H1 (cell line): ENCODE results near the gene IKZF1. TPM values are rescaled to one million over a fixed set of nuclear protein-coding genes. Genes with fewer than 3 reads are reported as not detected.

ENCODE experiments used
- CTCF ChIA-PET: fragments of 300-600 bp; sonication (Branson Sonifier 250); formaldehyde crosslinking; loops from one replicate; lab custom pipeline; 2021; ENCODE audit not compliant: partially characterized antibody; lab: Charles Lee
- POLR2A ChIA-PET: fragments of 300-600 bp; sonication (Branson Sonifier 250); formaldehyde crosslinking; loops from one replicate; lab custom pipeline; 2021; ENCODE audit warnings: inconsistent platforms; ENCODE audit not compliant: partially characterized antibody; lab: Charles Lee
- DNase-seq, 2 experiments: peaks; one replicate each; pipeline versions ENCODE4 v3.0.0 to v3.0.0-alpha.2; 2010 to 2022; ENCODE audit warnings: low spot score in 2 of 2, low read depth in 1 of 2, mixed read lengths in 1 of 2
- FAIRE-seq: peaks from 2 replicates; lab custom pipeline; 2011; peaks lifted over from hg19 to GRCh38; lab: Jason Lieb, UNC
- H2AFZ ChIP-seq: 2 replicates; pipeline ENCODE4 v1.8.1; 2012; ENCODE audit warnings: low read length, inconsistent platforms
- H2AK5ac ChIP-seq: 2 replicates; pipeline ENCODE4 v1.6.1; 2013; ENCODE audit warnings: low read depth, low read length
- H2BK120ac ChIP-seq: replicated peaks from 2 replicates; pipeline ENCODE3; 2013; ENCODE audit warnings: low read depth, low read length, inconsistent platforms
- H2BK12ac ChIP-seq: 2 replicates; pipeline ENCODE4 v1.6.1; 2013; ENCODE audit warnings: low read depth, low read length
- H2BK15ac ChIP-seq: 2 replicates; pipeline ENCODE4 v1.6.1; 2013; ENCODE audit warnings: low read length
- H2BK20ac ChIP-seq: 2 replicates; pipeline ENCODE4 v1.6.1; 2013; ENCODE audit warnings: low read length
- H2BK5ac ChIP-seq: 2 replicates; pipeline ENCODE4 v1.6.1; 2013; ENCODE audit warnings: low read depth, low read length
- H3K14ac ChIP-seq: 2 replicates; pipeline ENCODE4 v1.6.1; 2013; ENCODE audit warnings: inconsistent platforms; ENCODE audit not compliant: insufficient read length
- H3K18ac ChIP-seq: 2 replicates; pipeline ENCODE4 v1.6.1; 2013; ENCODE audit warnings: low read length; ENCODE audit errors: extremely low read depth
- H3K23ac ChIP-seq: 2 replicates; pipeline ENCODE4 v1.6.1; 2013; ENCODE audit warnings: inconsistent platforms; ENCODE audit not compliant: insufficient read length
- H3K23me2 ChIP-seq: 2 replicates; pipeline ENCODE4 v1.6.1; 2013; ENCODE audit warnings: low read depth, low read length
- H3K27ac ChIP-seq: 2 replicates; pipeline ENCODE4 v1.6.1; 2011; ENCODE audit warnings: low read depth, low read length, inconsistent platforms
- H3K27me3 ChIP-seq, 4 experiments: replicated peaks in 1 of 4; 1 replicate in 1 of 4; 2 replicates in 3 of 4; pipeline versions ENCODE4 v1.6.1 to v1.8.1; 2011 to 2013; ENCODE audit warnings: low read length in 3 of 4, mild to moderate bottlenecking in 3 of 4, inconsistent platforms in 2 of 4, mixed read lengths in 2 of 4, moderate library complexity in 1 of 4; ENCODE audit not compliant: control insufficient read depth in 3 of 4, insufficient read depth in 3 of 4; ENCODE audit errors: extremely low read depth in 1 of 4
- H3K36me3 ChIP-seq, 4 experiments: 2 replicates each; pipeline versions ENCODE4 v1.6.1 to v1.8.1; 2011 to 2013; ENCODE audit warnings: mild to moderate bottlenecking in 4 of 4, low read length in 3 of 4, moderate library complexity in 2 of 4, control low read depth in 1 of 4, inconsistent platforms in 1 of 4; ENCODE audit not compliant: insufficient read depth in 4 of 4, control insufficient read depth in 2 of 4
- H3K4ac ChIP-seq: replicated peaks from 2 replicates; pipeline ENCODE3; 2013; ENCODE audit warnings: low read length, low read depth, mixed read lengths, inconsistent platforms; ENCODE audit not compliant: insufficient read length
- H3K4me1 ChIP-seq, 4 experiments: replicated peaks in 1 of 4; 1 replicate in 1 of 4; 2 replicates in 3 of 4; pipeline versions ENCODE4 v1.6.1 to v1.8.1; 2011 to 2013; ENCODE audit warnings: low read length in 3 of 4, inconsistent platforms in 2 of 4, mixed read lengths in 1 of 4; ENCODE audit not compliant: insufficient read depth in 4 of 4, control insufficient read depth in 3 of 4
- H3K4me2 ChIP-seq, 2 experiments: 2 replicates each; pipeline versions ENCODE4 v1.6.1 to v1.8.1; 2011 to 2013; ENCODE audit warnings: low read depth in 2 of 2, low read length in 2 of 2, control low read depth in 1 of 2, inconsistent platforms in 1 of 2, mild to moderate bottlenecking in 1 of 2; ENCODE audit not compliant: insufficient read depth in 1 of 2
- H3K4me3 ChIP-seq, 4 experiments: fragments of 200-600, 300-600 bp in 1 of 4; sonication (generic), shearing (Covaris generic), sonication (Bioruptor Twin) in 1 of 4; 2 replicates each; pipeline versions ENCODE4 v1.5.1 to v1.8.1; 2011 to 2016; ENCODE audit warnings: low read length in 4 of 4, low read depth in 3 of 4, control low read depth in 2 of 4, inconsistent platforms in 2 of 4, mild to moderate bottlenecking in 2 of 4, mixed read lengths in 1 of 4, moderate library complexity in 1 of 4; ENCODE audit not compliant: insufficient read depth in 2 of 4; ENCODE audit errors: extremely low read depth in 1 of 4
- H3K56ac ChIP-seq: replicated peaks from 2 replicates; pipeline ENCODE3; 2013; ENCODE audit warnings: low read depth, mild to moderate bottlenecking, mixed read lengths, low read length, inconsistent platforms; ENCODE audit not compliant: insufficient read length
- H3K79me1 ChIP-seq: 2 replicates; pipeline ENCODE4 v1.6.1; 2013; ENCODE audit warnings: low read depth, low read length, control low read depth
- H3K79me2 ChIP-seq, 2 experiments: 2 replicates each; pipeline versions ENCODE4 v1.6.1 to v1.8.1; 2012 to 2013; ENCODE audit warnings: low read length in 2 of 2, mild to moderate bottlenecking in 2 of 2, inconsistent platforms in 1 of 2; ENCODE audit not compliant: insufficient read depth in 2 of 2, control insufficient read depth in 1 of 2
- H3K9ac ChIP-seq, 4 experiments: replicated peaks in 1 of 4; 1 replicate in 1 of 4; 2 replicates in 3 of 4; pipeline versions ENCODE4 v1.6.1 to v1.8.1; 2011 to 2013; ENCODE audit warnings: low read depth in 3 of 4, low read length in 3 of 4, control low read depth in 2 of 4, mild to moderate bottlenecking in 2 of 4, moderate library complexity in 2 of 4, inconsistent platforms in 1 of 4; ENCODE audit errors: extremely low read depth in 1 of 4
- H3K9me3 ChIP-seq, 2 experiments: 2 replicates each; pipeline versions ENCODE4 v1.6.1 to v1.8.1; 2012 to 2013; ENCODE audit warnings: mild to moderate bottlenecking in 2 of 2, moderate library complexity in 2 of 2, control low read depth in 1 of 2, inconsistent platforms in 1 of 2, low read depth in 1 of 2, low read length in 1 of 2, mixed read lengths in 1 of 2; ENCODE audit not compliant: insufficient read depth in 2 of 2
- H4K20me1 ChIP-seq, 2 experiments: replicated peaks in 1 of 2; 2 replicates each; pipeline versions ENCODE3 to v1.8.1; 2011 to 2013; ENCODE audit warnings: inconsistent platforms in 2 of 2, low read length in 2 of 2, mild to moderate bottlenecking in 1 of 2; ENCODE audit not compliant: insufficient read depth in 2 of 2, control insufficient read depth in 1 of 2
- H4K5ac ChIP-seq: 2 replicates; pipeline ENCODE4 v1.6.1; 2013; ENCODE audit warnings: low read length, low read depth, mixed read lengths, inconsistent platforms; ENCODE audit not compliant: insufficient read length
- H4K8ac ChIP-seq: 2 replicates; pipeline ENCODE4 v1.8.0; 2013; ENCODE audit warnings: mild to moderate bottlenecking, moderate library complexity, low read length, inconsistent platforms; ENCODE audit not compliant: insufficient read depth; ENCODE audit errors: extremely low read depth
- H4K91ac ChIP-seq: replicated peaks from 2 replicates; pipeline ENCODE3; 2013; ENCODE audit warnings: low read length, mixed read lengths, inconsistent platforms; ENCODE audit not compliant: insufficient read length
- CBX5 ChIP-seq: fragments of 300-800, 300-1000 bp; sonication (generic); IDR thresholded peaks from 2 replicates; pipeline ENCODE4 v1.7.1; 2016; ENCODE audit warnings: antibody characterized with exemption, low read length, low read depth
- CHD1 ChIP-seq: IDR thresholded peaks from 2 replicates; pipeline ENCODE4 v1.6.1; 2012; ENCODE audit warnings: low read depth, low read length, improper control_type of control experiment
- CREB1 ChIP-seq: IDR thresholded peaks from 2 replicates; pipeline ENCODE4 v1.6.1; 2012; ENCODE audit warnings: inconsistent platforms
- JUND ChIP-seq: IDR thresholded peaks from 2 replicates; pipeline ENCODE4 v1.6.1; 2011; ENCODE audit warnings: mild to moderate bottlenecking, improper control_type of control experiment, low read length
- MAFK ChIP-seq: IDR thresholded peaks from 2 replicates; pipeline ENCODE4 v1.6.1; 2012; ENCODE audit warnings: low read depth, mild to moderate bottlenecking, improper control_type of control experiment, low read length
- NRF1 ChIP-seq: IDR thresholded peaks from 2 replicates; pipeline ENCODE4 v1.6.1; 2011; ENCODE audit warnings: mild to moderate bottlenecking, low read depth, low read length, improper control_type of control experiment
- RNF2 ChIP-seq: fragments of 200-900, 300-1000 bp; sonication (generic); IDR thresholded peaks from 2 replicates; pipeline ENCODE4 v1.7.1; 2016; ENCODE audit warnings: borderline replicate concordance, low read depth, mild to moderate bottlenecking, antibody characterized with exemption, low read length; ENCODE audit not compliant: poor library complexity, severe bottlenecking; ENCODE audit errors: missing control alignments
- SIX5 ChIP-seq: IDR thresholded peaks from 2 replicates; pipeline ENCODE4 v1.6.1; 2011; ENCODE audit warnings: mild to moderate bottlenecking, low read depth, low read length
- SP4 ChIP-seq: IDR thresholded peaks from 2 replicates; pipeline ENCODE4 v1.6.1; 2012; ENCODE audit warnings: low read length, inconsistent platforms
- SRF ChIP-seq: IDR thresholded peaks from 2 replicates; pipeline ENCODE4 v1.6.1; 2011; ENCODE audit warnings: mild to moderate bottlenecking, low read depth, low read length, moderate library complexity
- TAF1 ChIP-seq: IDR thresholded peaks from 2 replicates; pipeline ENCODE4 v1.6.1; 2011; ENCODE audit warnings: mild to moderate bottlenecking, low read depth, low read length
- TAF7 ChIP-seq: optimal IDR thresholded peaks from 2 replicates; pipeline ENCODE3; 2011; ENCODE audit warnings: low read depth, mild to moderate bottlenecking, inconsistent platforms, low read length, moderate library complexity, borderline replicate concordance
- TBP ChIP-seq: IDR thresholded peaks from 2 replicates; pipeline ENCODE4 v1.6.1; 2011; ENCODE audit warnings: low read depth, low read length, improper control_type of control experiment
- TCF12 ChIP-seq: IDR thresholded peaks from 2 replicates; pipeline ENCODE4 v1.6.1; 2011; ENCODE audit warnings: low read depth, mild to moderate bottlenecking, low read length
- WGBS, 2 experiments: shearing (Covaris generic) in 1 of 2; methylation state at CpG; one replicate each; pipeline versions ENCODE4 v1.1.6 to v1.1.7; 2013 to 2015; ENCODE audit warnings: low lambda C conversion rate in 2 of 2, mixed read lengths in 2 of 2, inconsistent platforms in 1 of 2, low coverage in 1 of 2, missing lambda C conversion rate in 1 of 2; ENCODE audit not compliant: insufficient replicate concordance in 2 of 2, insufficient coverage in 1 of 2, insufficient read length in 1 of 2; ENCODE audit errors: extremely low coverage in 1 of 2, missing lambda C conversion rate in 1 of 2; 5-methylcytosine and 5-hydroxymethylcytosine counted together
- polyA plus RNA-seq, 7 experiments: library from polyadenylated mRNA; depleted of rRNA in 3 of 7; stranded (reverse) in 5 of 7; unstranded in 2 of 7; fragments of >200 nt in 5 of 7; fragments of 200-250 nt in 2 of 7; gene quantifications; 1 replicate in 5 of 7; 2 replicates in 1 of 7; 4 replicates in 1 of 7; pipeline versions ENCODE4 v1.2.1 to v1.2.3, GENCODE V29; 2011 to 2013; ENCODE audit warnings: missing spikeins in 2 of 7, mixed read lengths in 2 of 7
- total RNA-seq: library from RNA; stranded (reverse); fragmentation: NEBNext Ultra II Directional; extraction: Animal tissue kit (Norgen Biotek cat#: 25700); gene quantifications from 2 replicates; pipeline ENCODE4 v1.2.1, GENCODE V29; 2021

Gene IKZF1
- total and polyA plus RNA-seq, 2 of the 8 experiments (the other 6 are each of a cell fraction or from before 2014, with no cell fraction given) = 0.74 to 1.5 TPM

DNA sequence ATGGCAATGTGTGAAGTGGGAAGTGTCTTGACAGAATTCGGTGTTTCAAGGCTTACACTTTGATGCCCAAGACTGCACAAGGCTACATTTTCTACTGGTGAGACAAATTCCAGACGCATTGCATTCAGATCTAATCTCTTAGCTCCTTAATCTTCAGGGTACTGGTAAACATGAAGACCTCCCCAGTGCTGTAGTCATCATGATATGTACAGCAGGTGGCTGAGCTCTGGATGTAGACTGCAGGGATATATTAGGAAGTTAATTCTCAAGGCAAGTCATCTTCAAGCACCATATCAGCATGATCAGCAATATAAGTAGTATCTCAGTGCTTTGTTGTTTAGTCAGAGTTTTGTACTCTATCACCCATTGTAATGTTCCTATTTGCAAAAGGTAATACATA, 61.8 kb downstream of the IKZF1 start:
- H3K4ac ChIP-seq = no peak overlapping the region
- no peaks in the 10 kb centered on the region for H3K9me3 ChIP-seq
- H3K23ac ChIP-seq = no peak overlapping the region
- H2AFZ ChIP-seq = no peak overlapping the region
- H3K79me2 ChIP-seq = no peaks in the 10 kb centered on the region
- TF ChIP-seq CREB1 (no peak), CBX5 (no peak), TCF12 (no peak), TAF7 (no peak), SP4 (no peak), NRF1 (no peak), JUND (no peak), SRF (no peak), RNF2 (no peak), TBP (no peak), CHD1 (no peak), SIX5 (no peak), TAF1 (no peak), MAFK (no peak)
- TF ChIP-seq, all 59 proteins: peak for 0
- no peak overlapping the region for H3K4me2 ChIP-seq
- no peak overlapping the region for H2AK5ac ChIP-seq
- no peak overlapping the region for H2BK12ac ChIP-seq
- H2BK5ac ChIP-seq = no peak overlapping the region
- H3K23me2 ChIP-seq = no peaks in the 10 kb centered on the region
- H2BK120ac ChIP-seq = no peak overlapping the region
- H3K9ac ChIP-seq = no peak overlapping the region
- no peak overlapping the region for H3K4me3 ChIP-seq
- no peak overlapping the region for H3K27ac ChIP-seq
- H4K8ac ChIP-seq = no peak overlapping the region
- DNase-seq (no peak), FAIRE-seq (no peak)
- no peak overlapping the region for H4K91ac ChIP-seq
- H3K79me1 ChIP-seq = no peaks in the 10 kb centered on the region
- ChIA-PET POLR2A (no interaction called here), CTCF (interaction anchor here (0.8 to 7.8 kb wide), 15 partner anchors 7 to 274 kb away, joined by 3 to 99 read pairs (median 9); partner anchors contain the start of gene ZPBP)
- no peak overlapping the region for H2BK15ac ChIP-seq
- H3K56ac ChIP-seq = no peak overlapping the region
- H3K14ac ChIP-seq = no peak overlapping the region
- no peak overlapping the region for H4K5ac ChIP-seq
- no peaks in the 10 kb centered on the region for H3K36me3 ChIP-seq
- WGBS, 2 experiments = 86% methylated on average over 2 of the region's 2 CpGs; no CpG with 5 or more reads in 1 of the 2 experiments
- H3K27me3 ChIP-seq = no peaks in the 10 kb centered on the region
- no peaks in the 10 kb centered on the region for H4K20me1 ChIP-seq
- no peak overlapping the region for H2BK20ac ChIP-seq
- H3K18ac ChIP-seq = no peak overlapping the region
- no peaks in the 10 kb centered on the region for H3K4me1 ChIP-seq
